HEK293 (cell line): ENCODE measurements around the gene KIFAP3.

Experiments
- CTCF ChIA-PET: fragments of 350-600 bp; formaldehyde crosslinking; extraction: SDS; loops from one replicate; lab custom pipeline; 2021; ENCODE audit warnings: antibody characterized with exemption; lab: Yijun Ruan, JAX
- POLR2A ChIA-PET: fragments of 300-600 bp; formaldehyde crosslinking; extraction: SDS; loops from one replicate; lab custom pipeline; 2020; ENCODE audit warnings: antibody characterized with exemption, inconsistent platforms; lab: Yijun Ruan, JAX
- H3K27ac ChIP-seq: fragments of 200-500 bp; sonication (Bioruptor generic); 2 replicates; pipeline ENCODE4 v1.5.1; 2014; ENCODE audit warnings: low read depth, low read length, control low read depth, inconsistent platforms; ENCODE audit errors: extremely low read depth
- H3K36me3 ChIP-seq, 2 experiments: fragments of 200-500 bp in 1 of 2; sonication (Bioruptor generic) in 1 of 2; 1 replicate in 1 of 2; 2 replicates in 1 of 2; pipeline ENCODE4 v1.5.1; 2014 to 2017; ENCODE audit warnings: inconsistent platforms in 2 of 2, low read length in 2 of 2; ENCODE audit not compliant: control insufficient read depth in 2 of 2, insufficient read depth in 1 of 2
- H3K4me1 ChIP-seq: fragments of 200-500 bp; sonication (Bioruptor generic); 2 replicates; pipeline ENCODE4 v1.5.1; 2014; ENCODE audit warnings: mild to moderate bottlenecking, low read length, inconsistent platforms; ENCODE audit not compliant: control insufficient read depth, insufficient read depth
- H3K4me3 ChIP-seq: 2 replicates; pipeline ENCODE4 v1.5.1; 2011; ENCODE audit warnings: low read depth, mild to moderate bottlenecking, control low read depth, low read length, moderate library complexity
- H3K9me3 ChIP-seq: fragments of 200-500 bp; sonication (Bioruptor generic); 2 replicates; pipeline ENCODE4 v1.5.1; 2014; ENCODE audit warnings: low read depth, low read length, inconsistent platforms; ENCODE audit not compliant: control insufficient read depth, insufficient read depth
- BCL11A ChIP-seq: fragments of 450-650 bp; formaldehyde crosslinking; IDR thresholded peaks from 2 replicates; pipeline ENCODE4 v1.5.1; 2016; ENCODE audit warnings: low read depth, missing biosample characterization, missing genetic modification characterization
- GLI4 ChIP-seq: fragments of 450-650 bp; formaldehyde crosslinking; IDR thresholded peaks from 2 replicates; pipeline ENCODE4 v1.5.1; 2016; ENCODE audit warnings: missing biosample characterization, missing genetic modification characterization
- HOXC10 ChIP-seq: sonication (generic); formaldehyde crosslinking; IDR thresholded peaks from 2 replicates; pipeline ENCODE4 v1.8.1; 2023; ENCODE audit warnings: mild to moderate bottlenecking, missing genetic modification reagents
- IKZF3 ChIP-seq: fragments of 450-650 bp; IDR thresholded peaks from 2 replicates; pipeline ENCODE4 v1.5.0; 2018; ENCODE audit warnings: missing biosample characterization, mild to moderate bottlenecking, missing genetic modification characterization, moderate library complexity
- TCF7L2 ChIP-seq: IDR thresholded peaks from 2 replicates; pipeline ENCODE4 v1.6.1; 2011; ENCODE audit warnings: low read depth, mild to moderate bottlenecking, inconsistent platforms, low read length, moderate library complexity, borderline replicate concordance
- TRIM28 ChIP-seq: IDR thresholded peaks from 2 replicates; pipeline ENCODE4 v1.6.1; 2011; ENCODE audit warnings: low read length, control low read depth, borderline replicate concordance
- YY1 ChIP-seq: fragments of 450-650 bp; formaldehyde crosslinking; IDR thresholded peaks from 2 replicates; pipeline ENCODE4 v1.5.1; 2018; ENCODE audit warnings: missing biosample characterization, missing genetic modification characterization
- ZBTB20 ChIP-seq: fragments of 450-650 bp; formaldehyde crosslinking; IDR thresholded peaks from 2 replicates; pipeline ENCODE4 v1.5.1; 2016; ENCODE audit warnings: missing biosample characterization, missing genetic modification characterization
- ZBTB7A ChIP-seq: fragments of 450-650 bp; formaldehyde crosslinking; IDR thresholded peaks from 2 replicates; pipeline ENCODE4 v1.5.1; 2016; ENCODE audit warnings: low read depth, missing biosample characterization, missing genetic modification characterization
- ZNF221 ChIP-seq: fragments of 450-650 bp; formaldehyde crosslinking; IDR thresholded peaks from 2 replicates; pipeline ENCODE4 v1.5.1; 2017; ENCODE audit warnings: missing biosample characterization, missing genetic modification characterization, borderline replicate concordance
- ZNF350 ChIP-seq: fragments of 450-650 bp; formaldehyde crosslinking; IDR thresholded peaks from 2 replicates; pipeline ENCODE4 v1.5.0; 2017; ENCODE audit warnings: missing biosample characterization, mild to moderate bottlenecking, missing genetic modification characterization
- ZNF394 ChIP-seq: fragments of 450-650 bp; formaldehyde crosslinking; IDR thresholded peaks from 2 replicates; pipeline ENCODE4 v1.5.1; 2016; ENCODE audit warnings: missing biosample characterization, missing genetic modification characterization, mild to moderate bottlenecking, moderate library complexity, borderline replicate concordance
- ZNF433 ChIP-seq: fragments of 450-650 bp; formaldehyde crosslinking; IDR thresholded peaks from 2 replicates; pipeline ENCODE4 v1.5.1; 2016; ENCODE audit warnings: missing biosample characterization, missing genetic modification characterization, low read depth
- ZNF660 ChIP-seq: fragments of 450-650 bp; IDR thresholded peaks from 2 replicates; pipeline ENCODE4 v1.5.1; 2018; ENCODE audit warnings: missing biosample characterization, mild to moderate bottlenecking, missing genetic modification characterization
- ZNF664 ChIP-seq: fragments of 450-650 bp; formaldehyde crosslinking; IDR thresholded peaks from 2 replicates; pipeline ENCODE4 v1.5.1; 2016; ENCODE audit warnings: missing biosample characterization, missing genetic modification characterization
- ZNF677 ChIP-seq: fragments of 450-650 bp; IDR thresholded peaks from 2 replicates; pipeline ENCODE4 v1.5.0; 2018; ENCODE audit warnings: missing biosample characterization, mild to moderate bottlenecking, missing genetic modification characterization, moderate library complexity
- ZNF701 ChIP-seq: fragments of 450-650 bp; formaldehyde crosslinking; IDR thresholded peaks from 2 replicates; pipeline ENCODE4 v1.5.1; 2016; ENCODE audit warnings: missing biosample characterization, missing genetic modification characterization
- ZNF76 ChIP-seq: fragments of 450-650 bp; formaldehyde crosslinking; IDR thresholded peaks from 2 replicates; pipeline ENCODE4; 2016; ENCODE audit warnings: low read depth, missing biosample characterization, missing genetic modification characterization, borderline replicate concordance
- ZNF776 ChIP-seq: fragments of 450-650 bp; formaldehyde crosslinking; IDR thresholded peaks from 2 replicates; pipeline ENCODE4 v1.5.0; 2017; ENCODE audit warnings: missing biosample characterization, missing genetic modification characterization, borderline replicate concordance
- ZNF791 ChIP-seq: fragments of 450-650 bp; formaldehyde crosslinking; IDR thresholded peaks from 2 replicates; pipeline ENCODE4 v1.5.1; 2016; ENCODE audit warnings: missing biosample characterization, missing genetic modification characterization
- ZSCAN23 ChIP-seq: fragments of 450-650 bp; formaldehyde crosslinking; IDR thresholded peaks from 2 replicates; pipeline ENCODE4 v1.5.1; 2016; ENCODE audit warnings: missing biosample characterization, missing genetic modification characterization
- TF ChIP-seq, protein P1 (sequence below): fragments of 450-650 bp; formaldehyde crosslinking; IDR thresholded peaks from 2 replicates; pipeline ENCODE4 v1.5.1; 2016; ENCODE audit warnings: missing biosample characterization, missing genetic modification characterization
- TF ChIP-seq, protein P2 (sequence below): fragments of 450-650 bp; formaldehyde crosslinking; IDR thresholded peaks from 2 replicates; pipeline ENCODE4 v1.5.1; 2016; ENCODE audit warnings: missing biosample characterization, missing genetic modification characterization
- TF ChIP-seq, protein P3 (sequence below): fragments of 450-650 bp; formaldehyde crosslinking; IDR thresholded peaks from 2 replicates; pipeline ENCODE4 v1.5.1; 2016; ENCODE audit warnings: missing biosample characterization, missing genetic modification characterization

KIFAP3 gene

DNA sequence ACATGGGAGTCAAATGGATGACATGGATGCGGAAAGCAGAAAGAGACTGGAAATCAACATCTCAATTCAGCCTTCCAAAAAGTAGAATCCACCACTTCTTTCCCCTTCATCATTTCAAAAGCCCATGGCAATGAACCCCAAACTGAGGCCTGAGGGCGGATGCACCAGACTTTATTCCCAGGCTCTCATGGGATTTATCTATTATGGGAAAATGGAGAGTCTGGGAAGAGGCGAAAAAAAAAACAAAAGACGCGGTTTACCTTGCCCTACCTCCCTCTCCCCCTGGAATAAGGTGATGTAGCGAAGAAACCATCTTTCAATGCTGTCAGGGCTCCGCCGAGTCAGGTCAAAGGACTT is 624 bp downstream of the KIFAP3 start:
- TF ChIP-seq, protein P1, sequence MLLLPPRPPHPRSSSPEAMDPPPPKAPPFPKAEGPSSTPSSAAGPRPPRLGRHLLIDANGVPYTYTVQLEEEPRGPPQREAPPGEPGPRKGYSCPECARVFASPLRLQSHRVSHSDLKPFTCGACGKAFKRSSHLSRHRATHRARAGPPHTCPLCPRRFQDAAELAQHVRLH (tag by site-specific recombination), result no peak
- TF ChIP-seq BCL11A, result no peak
- TF ChIP-seq IKZF3 (tag by site-specific recombination), result 0 out of 2 replicates have a peak, but pooled peaks have one; percentile 7
- Histone ChIP-seq H3K9me3 (no peaks in the 10 kb centered on the region), H3K36me3 (no peaks in the 10 kb centered on the region), H3K4me1 (0 out of 2 replicates have a peak, but pooled peaks cover 3% of the 10 kb centered on the region), H3K27ac (peak overlapping the region; percentile 70), H3K4me3 (peak overlapping the region; percentile 87)
- POLR2A ChIA-PET, result interaction anchor here (1.1 kb wide), 1 partner anchor 8 kb away, joined by 3 read pairs; no protein-coding TSS in a partner anchor
- CTCF ChIA-PET, result interaction anchor here (0.7 to 1.0 kb wide), 3 partner anchors 102 to 714 kb away, joined by 3 to 4 read pairs (median 3); no protein-coding TSS in a partner anchor

DNA sequence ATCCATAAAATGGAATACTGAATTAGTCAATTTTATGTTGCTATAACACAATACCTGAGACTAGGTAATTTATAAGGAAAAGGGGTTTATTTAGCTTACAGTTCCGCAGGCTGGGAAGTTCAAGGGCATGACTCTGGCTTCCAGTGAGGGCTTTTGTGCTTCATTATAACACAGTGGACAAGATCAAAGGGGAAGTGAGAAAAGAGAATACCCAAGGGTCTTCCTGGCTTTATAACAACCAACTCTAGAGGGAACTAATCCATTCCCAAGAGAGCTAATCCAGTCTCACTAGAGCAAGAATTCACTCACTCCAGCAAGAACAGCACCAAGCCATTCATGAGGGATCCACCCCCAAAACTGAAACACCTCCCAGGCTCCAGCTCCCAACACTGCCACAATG is 3.1 kb downstream of the KIFAP3 start:
- POLR2A ChIA-PET, result no interaction called here

DNA sequence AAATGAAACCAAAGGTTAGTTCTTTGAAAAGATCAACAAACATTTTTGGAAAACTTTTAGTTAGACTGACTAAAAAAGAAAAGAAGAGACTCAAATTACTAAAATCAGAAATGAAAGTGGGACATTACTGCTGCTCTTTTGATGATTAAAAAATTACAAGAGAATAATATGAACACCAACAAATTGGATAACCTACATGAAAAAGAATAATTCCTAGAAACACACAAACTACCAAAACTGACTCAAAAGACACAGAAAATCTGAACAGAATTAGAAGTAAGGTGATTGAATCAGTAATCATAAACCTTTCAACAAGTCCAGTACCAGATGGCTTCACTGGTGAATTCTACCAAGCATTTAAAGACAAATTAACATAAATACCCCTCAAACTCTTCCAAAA is 5.6 kb downstream of the KIFAP3 start:
- ChIA-PET POLR2A (interaction anchor here (0.6 kb wide), 1 partner anchor 472 kb away, joined by 4 read pairs; no protein-coding TSS in a partner anchor), CTCF (no interaction called here)
- no peaks in the 10 kb centered on the region for H3K36me3 ChIP-seq
- no peak for TF ChIP-seq ZNF660 (tag by site-specific recombination)
- TF ChIP-seq, protein P2, sequence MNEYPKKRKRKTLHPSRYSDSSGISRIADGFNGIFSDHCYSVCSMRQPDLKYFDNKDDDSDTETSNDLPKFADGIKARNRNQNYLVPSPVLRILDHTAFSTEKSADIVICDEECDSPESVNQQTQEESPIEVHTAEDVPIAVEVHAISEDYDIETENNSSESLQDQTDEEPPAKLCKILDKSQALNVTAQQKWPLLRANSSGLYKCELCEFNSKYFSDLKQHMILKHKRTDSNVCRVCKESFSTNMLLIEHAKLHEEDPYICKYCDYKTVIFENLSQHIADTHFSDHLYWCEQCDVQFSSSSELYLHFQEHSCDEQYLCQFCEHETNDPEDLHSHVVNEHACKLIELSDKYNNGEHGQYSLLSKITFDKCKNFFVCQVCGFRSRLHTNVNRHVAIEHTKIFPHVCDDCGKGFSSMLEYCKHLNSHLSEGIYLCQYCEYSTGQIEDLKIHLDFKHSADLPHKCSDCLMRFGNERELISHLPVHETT, result no peak
- no peak for TF ChIP-seq ZSCAN23 (tag by site-specific recombination)
- no peak for TF ChIP-seq ZNF664 (tag by site-specific recombination)
- no peak for TF ChIP-seq ZBTB7A (tag by site-specific recombination)
- TF ChIP-seq TRIM28, result no peak
- no peak for TF ChIP-seq ZNF701 (tag by site-specific recombination)
- TF ChIP-seq ZNF350 (tag by site-specific recombination), result no peak
- no peak for TF ChIP-seq YY1 (tag by site-specific recombination)
- no peak for TF ChIP-seq TCF7L2
- TF ChIP-seq, protein P3, sequence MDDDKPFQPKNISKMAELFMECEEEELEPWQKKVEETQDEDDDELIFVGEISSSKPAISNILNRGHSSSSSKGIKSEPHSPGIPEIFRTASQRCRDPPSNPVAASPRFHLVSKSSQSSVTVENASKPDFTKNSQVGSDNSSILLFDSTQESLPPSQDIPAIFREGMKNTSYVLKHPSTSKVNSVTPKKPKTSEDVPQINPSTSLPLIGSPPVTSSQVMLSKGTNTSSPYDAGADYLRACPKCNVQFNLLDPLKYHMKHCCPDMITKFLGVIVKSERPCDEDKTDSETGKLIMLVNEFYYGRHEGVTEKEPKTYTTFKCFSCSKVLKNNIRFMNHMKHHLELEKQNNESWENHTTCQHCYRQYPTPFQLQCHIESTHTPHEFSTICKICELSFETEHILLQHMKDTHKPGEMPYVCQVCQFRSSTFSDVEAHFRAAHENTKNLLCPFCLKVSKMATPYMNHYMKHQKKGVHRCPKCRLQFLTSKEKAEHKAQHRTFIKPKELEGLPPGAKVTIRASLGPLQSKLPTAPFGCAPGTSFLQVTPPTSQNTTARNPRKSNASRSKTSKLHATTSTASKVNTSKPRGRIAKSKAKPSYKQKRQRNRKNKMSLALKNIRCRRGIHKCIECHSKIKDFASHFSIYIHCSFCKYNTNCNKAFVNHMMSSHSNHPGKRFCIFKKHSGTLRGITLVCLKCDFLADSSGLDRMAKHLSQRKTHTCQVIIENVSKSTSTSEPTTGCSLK (tag by site-specific recombination), result no peak
- no peak for TF ChIP-seq ZNF433 (tag by site-specific recombination)
- TF ChIP-seq ZNF76 (tag by site-specific recombination), result no peak
- TF ChIP-seq ZNF221 (tag by site-specific recombination), result no peak
- no peak for TF ChIP-seq ZNF677 (tag by site-specific recombination)
- no peak for TF ChIP-seq HOXC10 (CRISPR knock-in tag)
- no peak for TF ChIP-seq ZNF776 (tag by site-specific recombination)
- no peak for TF ChIP-seq ZBTB20
- no peak overlapping the region for H3K27ac ChIP-seq
- H3K4me3 ChIP-seq, result no peak overlapping the region
- H3K4me1 ChIP-seq, result no peaks in the 10 kb centered on the region
- H3K9me3 ChIP-seq, result no peaks in the 10 kb centered on the region

More for the DNA sequence above, 3.1 kb downstream of the KIFAP3 start:
- Histone ChIP-seq H3K27ac (no peak overlapping the region), H3K36me3 (no peaks in the 10 kb centered on the region), H3K9me3 (no peaks in the 10 kb centered on the region), H3K4me1 (0 out of 2 replicates have a peak, but pooled peaks cover 3% of the 10 kb centered on the region), H3K4me3 (no peak overlapping the region)
- TF ChIP-seq GLI4, result no peak
- TF ChIP-seq ZNF394 (tag by site-specific recombination), result no peak
- TF ChIP-seq ZNF791, result no peak
- CTCF ChIA-PET, result no interaction called here
